HG03135 (cell line): Measurements from ENCODE around the gene TMEM79.

Experiments
- ATAC-seq: cut with Tn5 transposase; IDR thresholded peaks from one replicate; pipeline ENCODE4 v1.9.1; 2021; ENCODE audit warnings: mild to moderate bottlenecking, moderate library complexity; ENCODE audit not compliant: unreplicated experiment

Gene TMEM79

DNA sequence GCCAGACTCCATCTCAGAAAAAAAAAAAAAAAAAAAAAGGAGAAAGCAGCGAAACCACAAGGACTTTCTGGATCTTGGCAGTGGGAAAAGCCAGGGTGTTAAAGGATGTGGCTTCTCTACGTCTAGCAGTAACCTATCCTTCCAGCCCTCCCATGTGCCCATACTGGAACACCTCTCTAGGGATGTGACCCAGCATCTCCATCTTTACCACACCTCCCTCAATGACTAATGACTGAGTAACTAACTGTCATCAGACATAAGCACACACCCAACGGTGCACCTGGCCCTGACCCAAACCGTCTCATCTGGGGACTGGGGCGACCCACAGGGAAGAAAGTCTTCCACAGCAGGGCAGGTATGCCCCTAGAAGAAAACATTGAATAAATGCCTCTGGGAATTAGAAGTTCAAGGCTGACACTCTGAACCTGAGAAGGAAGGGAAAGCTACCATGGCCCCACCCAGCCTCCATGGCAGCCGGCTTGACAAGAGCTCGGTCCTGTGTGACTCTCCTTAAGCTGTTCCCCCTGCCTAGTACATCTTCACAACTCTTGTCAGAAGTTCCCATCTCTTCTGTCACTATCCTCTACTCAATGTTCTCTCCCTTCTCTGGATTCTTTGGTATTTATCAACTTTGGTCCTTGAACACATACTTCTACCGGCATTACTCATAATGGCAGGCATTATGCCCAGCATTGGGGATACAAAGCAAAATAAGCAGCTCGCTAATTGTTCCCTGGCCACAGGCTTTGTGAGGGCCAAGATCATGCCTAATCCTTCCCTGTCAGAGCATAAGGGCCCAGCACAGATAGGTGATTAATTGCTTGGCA lies 21.5 kb upstream of the TMEM79 start:
- ATAC-seq, result no peak

DNA sequence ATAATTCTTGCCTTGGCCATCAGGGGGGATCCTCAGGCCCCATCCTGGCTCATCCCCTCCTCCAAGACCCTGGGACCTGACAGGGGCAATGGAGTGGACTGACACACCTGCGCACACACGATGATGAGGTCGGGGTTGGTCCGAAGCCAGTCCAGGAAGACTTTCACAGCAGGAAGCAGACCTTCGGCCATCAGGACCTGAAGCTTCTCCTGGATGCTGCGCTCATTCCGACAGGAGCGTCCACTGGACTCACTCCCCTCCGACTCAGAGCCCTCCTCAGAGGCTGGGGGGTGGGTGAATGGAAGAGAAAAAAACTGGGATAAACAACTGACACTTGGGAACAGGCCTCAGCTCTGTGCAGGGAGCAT lies 20.9 kb upstream of the TMEM79 start:
- ATAC-seq, result no peak

DNA sequence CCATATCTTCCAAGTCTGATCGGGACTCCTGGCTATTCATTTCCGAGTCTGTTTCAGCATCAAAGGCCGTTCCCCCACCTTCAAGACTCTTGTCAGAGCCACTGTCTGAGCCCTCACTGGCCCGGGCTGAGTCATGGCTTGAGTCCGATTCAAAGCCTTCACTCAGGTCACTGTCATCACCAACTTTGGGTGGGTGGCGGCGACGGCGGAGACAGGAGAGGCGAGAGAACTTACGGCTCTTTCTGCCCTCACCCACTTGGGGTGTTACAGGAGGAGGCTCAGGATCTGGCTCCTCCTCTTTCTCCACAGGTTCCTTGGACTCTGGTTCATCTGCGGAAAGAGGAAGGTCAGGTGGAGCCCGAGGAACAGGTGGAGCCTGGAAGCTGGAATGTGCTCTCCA lies 18.1 kb upstream of the TMEM79 start:
- ATAC-seq, result no peak

DNA sequence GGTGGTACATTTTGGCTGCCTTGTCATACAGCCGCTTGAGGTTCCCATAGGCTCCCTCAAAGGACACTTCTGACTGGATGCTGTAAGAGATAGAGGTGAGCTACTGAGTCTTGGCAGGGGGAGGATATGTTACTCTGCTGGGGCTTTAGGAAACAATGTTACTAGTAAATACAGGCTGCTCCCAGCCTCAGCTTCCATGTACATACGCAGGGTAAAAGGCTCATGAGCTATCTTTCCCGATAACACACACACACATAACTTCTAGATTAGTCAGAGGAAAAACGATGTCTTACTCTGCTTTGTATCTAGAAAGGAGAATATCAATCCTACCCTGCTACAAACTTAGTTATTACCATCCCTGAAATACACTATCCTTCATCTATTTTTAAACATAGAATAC lies 15.8 kb upstream of the TMEM79 start:
- ATAC-seq, result no peak

DNA sequence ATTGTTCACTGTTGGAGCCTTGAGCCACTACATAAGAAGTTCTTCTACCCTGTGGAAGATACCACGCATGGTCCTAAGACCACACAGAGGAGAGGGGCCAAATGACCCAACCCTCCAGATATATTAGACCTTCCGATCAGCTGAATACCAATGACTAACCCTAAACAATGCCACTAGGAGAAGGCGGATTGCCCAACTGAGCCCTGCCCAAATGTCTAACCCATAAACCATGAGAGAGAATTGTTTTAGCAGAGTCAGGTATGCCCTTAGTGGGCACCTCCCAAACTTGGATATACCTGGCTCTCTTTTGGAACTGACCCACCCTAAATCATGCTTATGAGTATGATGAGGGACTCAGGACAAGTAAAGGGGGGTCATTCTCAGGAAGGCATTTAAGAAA lies 13.8 kb upstream of the TMEM79 start:
- no peak for ATAC-seq

DNA sequence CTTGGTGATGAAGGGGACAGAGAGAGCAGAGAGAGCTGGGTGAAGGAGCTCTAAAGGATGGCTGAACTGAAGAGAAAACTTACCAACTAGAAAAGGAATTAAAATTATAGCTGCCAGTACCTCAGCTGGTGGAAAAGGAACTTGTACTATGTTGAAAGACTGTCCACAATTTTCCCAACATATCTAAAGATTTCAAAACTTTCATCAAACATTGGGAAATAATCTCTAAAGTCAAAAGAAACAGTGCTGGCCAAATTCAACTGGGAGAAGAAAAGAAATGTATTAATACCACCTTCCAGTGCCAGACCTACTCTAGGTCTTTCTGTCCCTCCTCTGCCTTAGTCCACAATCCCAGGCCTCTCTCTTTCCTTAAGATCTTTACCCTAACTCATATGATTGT lies 7.6 kb upstream of the TMEM79 start:
- ATAC-seq, result no peak

DNA sequence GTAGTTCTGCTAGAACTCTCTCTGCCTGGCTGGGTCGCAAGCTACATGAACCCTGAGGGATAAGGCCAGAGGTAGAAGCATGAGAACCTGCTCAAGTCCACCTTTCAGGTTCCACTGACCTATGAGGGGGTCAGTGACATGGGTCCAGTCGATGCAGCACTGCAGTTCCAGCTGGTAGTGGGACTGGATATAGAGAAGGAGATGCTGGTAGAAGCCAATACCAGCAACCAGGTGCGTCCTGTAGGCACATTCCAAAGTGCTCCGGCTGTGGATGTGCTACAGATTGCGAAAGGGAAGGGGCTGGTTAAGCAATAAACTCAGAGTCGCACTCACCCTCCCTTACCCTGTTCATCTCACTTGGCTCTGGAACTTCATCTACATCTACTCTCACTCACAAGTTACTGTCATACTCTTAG lies 7.2 kb upstream of the TMEM79 start:
- ATAC-seq, result no peak

DNA sequence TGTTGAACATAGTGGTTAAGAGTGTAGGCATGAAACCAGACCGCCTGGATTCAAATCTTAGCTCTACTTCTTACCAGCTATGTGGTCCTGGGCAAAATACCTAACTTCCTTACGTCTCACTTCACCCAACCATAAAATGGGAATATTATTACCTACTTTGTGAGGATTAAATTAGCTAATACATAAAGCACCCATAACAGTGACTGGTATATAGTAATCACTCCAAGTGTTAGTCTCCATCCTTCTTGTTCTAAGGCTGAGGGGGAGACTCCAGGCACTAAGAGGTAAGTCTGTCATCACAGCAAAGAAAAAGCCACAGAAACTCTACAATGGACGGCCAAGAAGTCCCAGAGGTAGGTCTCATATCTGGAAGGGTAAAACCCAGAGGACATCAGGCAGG lies 4.3 kb upstream of the TMEM79 start:
- no peak for ATAC-seq

DNA sequence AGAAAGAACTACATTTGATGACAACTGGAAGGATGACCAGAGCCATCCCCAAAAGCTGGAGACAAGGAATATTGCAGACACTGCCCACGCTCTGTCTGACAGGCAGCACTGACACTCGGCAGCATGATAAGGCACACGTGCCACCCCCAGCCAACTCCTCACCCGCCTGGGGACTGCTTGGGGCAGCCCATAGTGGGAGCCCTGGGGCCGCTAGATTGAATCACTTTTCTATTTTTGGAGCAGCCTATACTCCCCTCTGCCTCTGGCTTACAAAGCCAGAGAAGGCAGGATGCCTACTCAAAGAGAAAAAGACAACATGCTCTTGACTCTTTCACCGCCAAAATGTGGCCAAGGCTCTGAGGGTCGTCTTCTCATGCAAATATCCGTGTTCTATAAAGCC lies 2.8 kb upstream of the TMEM79 start:
- peak; percentile 40 for ATAC-seq

DNA sequence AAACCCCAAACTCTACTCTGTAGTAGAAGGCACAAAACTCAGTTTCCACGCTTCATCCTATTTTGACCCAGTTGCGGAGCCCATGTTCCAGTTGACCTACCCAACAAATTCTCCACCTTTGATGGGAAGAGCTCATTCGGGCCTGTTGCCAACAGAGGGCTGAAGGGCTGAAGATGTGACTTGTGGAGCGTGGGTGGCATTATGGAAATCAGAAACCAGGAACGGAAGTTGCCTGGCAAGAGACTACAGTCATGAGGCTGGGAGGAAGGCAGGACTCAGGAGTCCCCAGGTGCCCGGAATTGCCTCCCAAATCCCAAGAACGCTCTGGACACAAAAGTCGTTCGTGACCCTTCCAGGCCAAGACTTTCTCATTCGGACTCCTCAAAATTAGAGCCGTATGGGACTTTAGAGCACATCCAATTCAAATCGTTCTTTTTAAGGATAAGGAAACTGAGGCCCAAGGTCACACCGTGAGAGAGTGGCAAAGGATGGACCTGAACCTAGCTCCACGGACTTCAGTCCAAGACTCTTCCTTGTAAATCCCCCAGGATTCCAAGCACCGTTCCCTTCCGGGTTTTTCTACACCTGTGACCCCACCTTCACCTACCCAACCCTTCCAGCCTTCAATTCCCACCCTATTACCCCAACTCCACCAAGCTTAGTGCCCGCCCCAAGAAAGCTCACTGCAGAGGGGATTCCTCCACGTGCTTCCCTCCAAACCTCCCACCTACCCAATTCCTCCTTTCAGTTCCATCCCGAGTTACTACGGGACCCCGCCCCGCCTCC lies 2.2 kb upstream of the TMEM79 start:
- ATAC-seq, result no peak

DNA sequence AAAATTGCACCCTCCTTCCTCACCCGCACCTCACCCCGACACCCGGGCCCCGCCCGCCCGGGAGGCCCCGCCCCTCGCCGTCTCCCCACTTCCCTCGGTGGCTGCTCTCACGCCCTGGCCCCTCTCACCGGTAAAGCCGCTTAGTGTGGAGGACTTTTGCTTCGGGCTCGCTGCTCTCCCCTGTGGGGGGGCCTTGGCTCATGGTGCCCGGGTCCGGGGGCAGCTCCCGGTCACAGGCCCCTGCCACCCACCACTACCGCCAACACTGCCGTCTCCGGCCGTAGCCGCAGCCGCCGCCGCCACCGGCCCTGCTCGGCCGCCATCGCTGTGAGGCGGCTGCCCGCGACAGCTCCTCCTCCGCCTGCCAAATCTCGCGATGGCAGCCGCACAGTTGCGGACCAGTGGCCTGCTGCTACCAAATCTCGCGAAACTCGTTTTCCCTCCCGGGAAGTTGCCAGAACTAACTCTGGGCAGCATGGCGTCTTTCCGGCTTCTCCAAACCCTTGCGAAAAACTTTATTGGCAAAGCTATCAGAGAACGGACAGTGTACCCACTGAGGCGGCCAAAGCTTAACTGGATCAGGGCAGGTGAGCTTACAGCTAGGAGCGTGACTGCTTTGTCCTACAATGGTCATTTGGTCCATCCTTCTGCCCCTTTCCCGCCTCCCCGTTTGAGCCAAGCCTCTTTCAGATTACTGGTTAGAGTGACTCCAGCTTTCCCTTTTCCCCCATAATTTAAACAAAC lies 1.5 kb upstream of the TMEM79 start, which contains the start of gene SMG5:
Gene SMG5, minus strand, starts transcription at position 347 of the 744 bp plus-strand sequence. Its CDS starts 145 bp downstream, at position 202.
- ATAC-seq, result peak; percentile 76

DNA sequence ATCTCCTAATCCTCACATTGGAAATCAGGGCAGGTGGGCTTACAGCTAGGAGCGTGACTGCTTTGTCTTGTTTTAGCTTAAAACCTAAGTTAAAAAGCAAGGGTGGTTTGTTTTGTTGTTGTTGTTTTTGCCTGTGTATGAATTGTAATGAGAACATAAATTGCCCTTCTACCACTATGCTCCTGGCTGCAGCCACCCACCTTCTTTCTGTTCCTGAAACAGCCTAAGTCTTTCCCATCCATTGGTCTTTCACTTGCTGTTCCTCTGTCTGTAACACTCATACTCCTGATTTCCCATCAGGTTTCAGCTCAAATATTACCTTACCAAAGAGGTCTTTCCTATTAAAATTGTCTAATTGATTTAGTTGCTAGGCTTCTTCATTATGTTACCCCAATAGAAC lies 604 bp upstream of the TMEM79 start:
- ATAC-seq, result no peak

DNA sequence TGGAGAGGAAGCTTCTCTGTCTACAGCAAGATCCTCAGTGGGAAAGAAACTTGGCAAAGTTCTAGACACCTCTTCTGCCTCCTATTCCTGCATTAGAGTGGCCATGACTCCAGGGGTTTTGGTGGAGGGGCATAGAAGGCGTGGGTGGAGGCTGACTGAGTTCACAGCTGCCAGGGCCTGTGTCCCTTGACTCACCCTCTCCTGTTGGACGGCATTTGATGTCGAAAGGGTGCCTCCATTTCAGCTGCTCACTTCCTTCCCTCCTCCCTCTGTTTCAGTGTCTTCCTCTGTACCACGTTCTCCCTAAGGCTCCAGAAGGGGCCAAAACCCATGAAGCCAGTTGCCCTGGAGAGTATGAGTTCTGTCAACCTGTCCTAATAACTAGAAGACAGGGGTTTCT lies 632 bp downstream of the TMEM79 start:
- ATAC-seq, result no peak

DNA sequence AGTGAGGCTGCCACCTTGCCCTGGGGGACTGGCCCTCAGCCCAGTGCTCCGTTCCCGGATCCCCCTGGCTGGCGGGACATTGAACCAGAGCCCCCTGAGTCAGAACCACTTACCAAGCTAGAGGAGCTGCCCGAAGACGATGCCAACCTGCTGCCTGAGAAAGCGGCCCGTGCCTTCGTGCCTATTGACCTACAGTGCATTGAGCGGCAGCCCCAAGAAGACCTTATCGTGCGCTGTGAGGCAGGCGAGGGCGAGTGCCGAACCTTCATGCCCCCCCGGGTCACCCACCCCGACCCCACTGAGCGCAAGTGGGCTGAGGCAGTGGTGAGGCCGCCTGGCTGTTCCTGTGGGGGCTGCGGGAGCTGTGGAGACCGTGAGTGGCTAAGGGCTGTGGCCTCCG lies 1.3 kb downstream of the TMEM79 start:
- ATAC-seq, result no peak

DNA sequence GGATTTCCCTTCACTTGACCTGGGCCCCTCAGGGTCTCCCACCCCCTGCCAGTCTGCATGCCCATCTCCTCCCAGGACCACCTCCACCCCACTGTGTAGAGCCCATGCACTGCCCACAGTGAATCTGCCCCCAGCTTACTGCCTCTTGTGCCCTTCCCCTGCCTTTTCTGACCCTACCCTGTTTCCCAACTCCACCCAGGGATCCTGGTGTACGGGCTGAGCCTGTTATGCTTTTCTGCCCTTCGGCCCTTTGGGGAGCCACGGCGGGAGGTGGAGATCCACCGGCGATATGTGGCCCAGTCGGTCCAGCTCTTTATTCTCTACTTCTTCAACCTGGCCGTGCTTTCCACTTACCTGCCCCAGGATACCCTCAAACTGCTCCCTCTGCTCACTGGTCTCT lies 1.9 kb downstream of the TMEM79 start:
- no peak for ATAC-seq

DNA sequence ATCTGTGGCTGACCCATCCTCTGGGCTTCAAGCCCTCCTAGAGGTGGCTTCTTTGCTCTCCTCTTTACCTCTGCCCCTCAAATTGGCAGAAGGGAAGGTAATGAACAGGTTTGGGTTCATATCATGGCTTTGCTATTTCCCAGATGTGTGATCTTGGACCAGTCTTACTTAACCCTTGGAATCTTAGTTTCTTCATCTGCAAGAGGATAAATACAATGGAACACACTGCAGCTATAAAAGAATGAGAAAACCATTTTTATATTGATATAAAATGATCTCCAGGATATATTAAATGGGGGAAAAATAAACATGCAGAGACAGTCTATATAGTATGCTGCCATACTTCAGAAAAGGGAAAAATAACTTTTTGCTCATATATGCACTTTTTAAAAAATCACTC lies 5.7 kb downstream of the TMEM79 start:
- ATAC-seq, result no peak

DNA sequence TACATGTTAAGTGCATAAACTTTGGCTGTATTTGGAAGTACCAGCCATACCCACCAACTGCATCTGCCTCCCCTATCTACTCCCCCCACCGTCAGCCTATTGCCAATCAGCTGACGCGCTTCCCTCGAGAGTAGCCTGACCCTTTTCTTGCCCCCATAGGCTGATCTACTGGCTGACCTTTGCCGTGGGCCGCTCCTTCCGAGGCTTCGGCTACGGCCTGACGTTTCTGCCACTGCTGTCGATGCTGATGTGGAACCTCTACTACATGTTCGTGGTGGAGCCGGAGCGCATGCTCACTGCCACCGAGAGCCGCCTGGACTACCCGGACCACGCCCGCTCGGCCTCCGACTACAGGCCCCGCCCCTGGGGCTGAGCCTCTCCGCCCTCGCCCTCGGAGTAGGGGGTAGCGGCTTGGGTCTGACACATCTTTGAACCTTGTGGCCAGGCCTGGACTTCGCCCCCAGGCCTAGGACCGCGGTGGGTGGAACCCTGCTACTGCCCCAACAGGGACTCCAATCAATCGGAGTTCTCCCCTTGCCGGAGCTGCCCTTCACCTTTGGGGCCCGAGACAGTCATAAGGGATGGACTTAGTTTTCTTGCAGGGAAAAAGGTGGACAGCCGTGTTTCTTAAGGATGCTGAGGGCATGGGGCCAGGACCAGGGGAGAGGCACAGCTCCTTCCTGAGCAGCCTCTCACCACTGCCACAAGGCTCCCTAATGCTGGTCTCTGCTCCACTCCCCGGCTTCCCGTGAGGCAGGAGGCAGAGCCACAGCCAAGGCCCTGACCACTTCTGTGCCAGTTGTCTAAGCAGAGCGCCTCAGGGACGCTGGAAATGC lies 7.3 kb downstream of the TMEM79 start:
- ATAC-seq, result no peak

DNA sequence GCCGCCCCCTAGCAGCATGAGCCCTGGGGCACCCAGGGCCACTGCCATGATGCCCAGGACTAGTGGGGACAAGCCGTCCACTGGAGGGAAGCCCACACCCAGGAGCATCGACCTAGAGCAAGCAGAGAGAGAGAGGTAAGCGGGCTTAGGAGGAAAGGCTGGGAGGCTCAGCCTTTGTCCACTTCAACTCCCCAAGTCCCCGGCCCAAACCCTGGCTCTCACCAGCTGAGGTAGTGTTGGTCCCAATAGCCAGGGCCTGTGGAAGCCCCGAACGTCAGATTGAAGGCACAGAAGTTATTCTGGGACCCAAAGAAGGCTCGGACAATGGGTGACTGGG lies 8.9 kb downstream of the TMEM79 start:
- no peak for ATAC-seq

DNA sequence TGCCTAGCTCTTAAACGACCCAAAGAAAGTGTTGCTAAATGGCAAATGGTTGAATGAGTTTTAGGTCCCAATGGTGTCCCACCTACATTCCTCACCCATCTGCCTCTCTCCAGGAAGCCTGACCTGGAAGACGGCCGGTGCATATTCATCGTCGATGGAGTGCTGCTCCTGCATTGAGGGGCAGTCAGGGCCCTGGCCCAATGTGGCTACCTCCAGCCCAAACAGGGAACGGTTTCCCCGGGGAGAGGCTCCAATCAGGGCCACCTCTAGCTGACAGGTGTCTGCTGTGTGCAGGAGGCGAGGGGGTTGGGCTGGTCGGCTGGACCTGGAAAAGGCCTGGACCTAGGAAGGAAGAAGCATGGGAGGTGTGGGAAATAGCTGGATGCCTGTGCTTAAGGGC lies 9.8 kb downstream of the TMEM79 start:
- no peak for ATAC-seq

DNA sequence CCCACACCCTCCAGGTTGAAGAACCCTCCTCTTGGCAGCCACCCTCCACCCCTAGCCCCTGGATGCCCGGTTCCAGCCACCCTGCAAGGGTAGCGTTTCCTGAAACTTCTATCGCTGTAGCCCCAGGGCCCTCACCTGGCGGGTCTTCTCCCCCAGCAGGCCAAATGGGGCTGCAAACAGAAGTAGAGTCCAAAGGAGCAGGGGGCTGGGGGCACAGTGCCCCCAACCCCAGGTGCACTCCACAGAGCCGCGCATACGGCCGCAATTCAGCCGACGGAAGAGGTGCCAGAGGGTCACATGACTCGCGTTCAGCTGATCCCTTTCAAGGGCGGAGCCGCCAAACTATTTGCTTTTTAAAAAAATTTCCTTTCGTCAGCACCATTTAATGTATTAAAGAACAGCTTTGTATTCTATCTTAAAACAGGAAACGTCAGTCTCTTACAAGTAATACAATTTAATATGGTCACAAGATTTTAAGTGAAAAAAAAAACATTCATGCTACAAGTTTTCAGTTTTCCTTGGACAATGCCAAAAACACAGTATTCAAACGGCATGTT lies 11.3 kb downstream of the TMEM79 start, which contains the start of gene GLMP:
Gene GLMP, minus strand, starts transcription at position 289 of the 557 bp plus-strand sequence. Its CDS starts 34 bp downstream, at position 255.
- no peak for ATAC-seq
